ENCODE data around the gene ZFYVE28.

The ZFYVE28 gene

DNA sequence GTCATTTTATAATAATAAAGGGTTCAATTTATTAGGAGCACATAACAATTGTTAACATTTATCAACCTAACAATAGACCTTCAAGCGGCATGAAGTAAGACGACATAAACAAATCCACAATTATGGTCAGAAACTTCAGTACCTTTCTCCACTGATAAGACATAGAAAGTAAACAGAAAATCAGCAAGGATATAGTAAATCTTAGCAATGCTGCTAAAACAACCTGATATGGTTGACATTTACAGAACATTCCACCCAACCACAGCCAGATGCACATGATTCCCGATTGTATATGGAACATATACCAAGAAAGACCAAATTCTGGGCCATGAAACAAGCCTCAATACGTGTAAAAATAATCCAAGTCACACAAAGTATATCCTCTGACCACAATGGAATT is 71.3 kb downstream of the ZFYVE28 start:
- no peak for DNase-seq

DNA sequence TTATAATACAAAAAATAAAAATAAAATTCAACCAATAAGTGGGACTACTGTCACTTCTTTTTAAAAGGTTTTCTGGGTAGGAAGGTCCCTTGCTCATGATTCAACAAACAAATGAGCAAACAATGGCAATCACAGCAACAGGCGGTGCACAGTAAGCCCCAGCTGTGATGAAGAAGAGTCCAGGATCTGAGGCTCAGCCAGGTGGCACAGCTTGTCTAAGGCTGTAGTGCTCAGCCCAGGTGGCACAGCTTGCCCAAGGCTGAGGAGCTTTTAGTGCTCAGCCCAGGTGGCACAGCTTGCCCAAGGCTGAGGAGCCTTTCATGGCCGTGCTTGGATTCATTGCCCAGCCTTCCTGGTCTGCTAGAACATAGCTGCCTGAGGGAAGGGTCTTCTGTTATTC is 75.0 kb downstream of the ZFYVE28 start:
- no peak for DNase-seq

DNA sequence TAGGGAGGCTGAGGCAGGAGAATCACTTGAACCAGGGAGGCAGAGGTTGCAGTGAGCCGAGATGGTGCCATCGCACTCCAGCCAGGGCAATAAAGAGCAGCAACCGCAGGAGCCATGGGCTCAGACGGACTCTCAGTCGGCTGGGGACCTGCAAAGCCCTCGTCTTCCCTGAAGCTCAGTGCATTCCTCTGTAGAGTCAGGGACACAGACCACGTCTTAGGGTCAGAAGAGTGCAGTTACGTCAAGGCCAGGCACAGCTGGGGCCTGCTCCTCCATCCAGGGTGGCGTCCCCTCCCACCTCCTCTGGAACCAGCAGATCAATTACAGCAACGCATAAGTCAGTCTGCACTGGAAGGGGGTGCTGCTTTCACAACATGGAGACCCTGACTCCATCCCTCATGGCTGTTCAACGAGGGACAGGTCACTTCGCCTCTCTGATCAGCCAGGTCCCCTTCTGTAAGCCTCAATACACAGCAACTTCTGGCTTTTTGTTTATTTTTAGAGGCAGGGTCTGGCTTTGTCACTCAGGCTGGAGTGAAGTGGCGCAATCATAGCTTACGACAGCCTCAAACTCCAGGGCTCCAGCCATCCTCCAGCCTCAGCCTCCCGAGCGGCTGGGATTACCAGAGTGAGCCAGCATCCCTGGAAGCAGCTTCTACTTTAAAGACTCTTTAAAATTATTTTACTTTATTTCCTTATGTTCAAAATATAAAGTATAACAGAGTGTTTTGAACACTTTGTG is 76.4 kb downstream of the ZFYVE28 start:
- DNase-seq = no peak

DNA sequence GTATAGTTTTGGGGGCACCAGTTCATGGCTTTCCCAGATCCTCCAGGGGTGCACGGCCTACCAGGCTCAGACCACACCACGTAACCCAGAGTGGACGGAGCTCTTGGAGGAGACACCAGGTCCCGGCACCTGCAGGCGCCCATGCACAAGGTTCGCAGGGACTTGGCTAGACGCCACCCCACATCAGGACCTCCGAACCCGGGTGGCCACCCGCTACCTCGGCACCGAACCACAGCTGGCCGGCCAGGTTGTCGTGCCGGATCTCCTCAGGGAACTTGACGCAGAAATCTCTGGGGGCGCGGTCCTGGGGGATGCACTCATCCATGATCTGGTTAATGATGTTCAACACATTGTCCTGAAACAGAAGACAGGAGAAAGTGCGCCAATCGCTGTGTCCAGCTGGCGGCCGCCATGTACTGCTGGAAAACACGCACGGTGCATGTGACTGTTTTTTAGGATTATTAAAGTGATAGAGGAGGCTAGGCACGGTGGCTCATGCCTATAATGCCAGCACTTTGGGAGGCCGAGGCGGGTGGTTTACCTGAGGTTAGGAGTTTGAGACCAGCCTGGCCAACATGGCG is 77.1 kb downstream of the ZFYVE28 start:
- DNase-seq = no peak

GRCh38 chr4:2340272-2341061 is 78.0 kb downstream of the ZFYVE28 start:
- DNase-seq = no peak

DNA sequence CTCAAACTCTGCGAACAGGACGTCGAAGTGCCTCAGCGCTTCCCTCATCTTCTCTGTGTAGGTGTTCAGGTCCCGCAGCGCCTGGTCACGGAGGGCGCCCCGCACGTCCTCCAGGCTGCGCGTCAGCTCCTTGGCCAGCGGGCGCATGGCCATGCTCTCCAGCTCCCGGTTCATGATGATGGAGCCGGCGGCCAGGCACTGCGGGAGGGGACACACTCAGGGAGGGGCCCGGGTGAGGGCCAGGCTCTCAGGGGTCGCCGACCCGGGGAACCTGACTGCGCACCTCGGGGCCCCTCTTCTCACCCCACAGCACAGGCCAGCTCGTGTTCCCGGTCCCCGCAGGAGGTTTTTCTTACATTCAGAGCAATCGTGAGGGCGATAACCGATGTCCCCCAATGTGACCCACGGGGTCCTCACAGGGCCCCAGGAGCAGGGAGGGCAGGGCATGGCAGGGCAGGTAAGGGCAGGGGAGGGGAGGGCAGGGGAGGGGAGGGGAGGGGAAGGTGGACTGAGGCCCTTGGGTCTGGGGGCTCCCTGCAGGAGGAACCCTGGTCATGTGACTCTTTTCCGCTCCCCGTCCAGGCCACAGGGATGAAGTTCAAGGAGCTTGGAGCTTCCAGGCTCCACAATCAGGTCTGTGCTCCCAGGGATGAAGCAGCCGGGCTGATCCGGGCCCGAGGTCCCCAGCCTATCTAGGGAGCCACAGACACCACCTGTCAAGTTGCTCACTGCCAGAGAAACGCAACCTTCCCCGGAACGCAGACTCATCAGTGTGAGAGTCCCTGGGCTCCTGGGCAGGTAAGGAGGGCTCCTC is 78.8 kb downstream of the ZFYVE28 start:
- DNase-seq = no peak

DNA sequence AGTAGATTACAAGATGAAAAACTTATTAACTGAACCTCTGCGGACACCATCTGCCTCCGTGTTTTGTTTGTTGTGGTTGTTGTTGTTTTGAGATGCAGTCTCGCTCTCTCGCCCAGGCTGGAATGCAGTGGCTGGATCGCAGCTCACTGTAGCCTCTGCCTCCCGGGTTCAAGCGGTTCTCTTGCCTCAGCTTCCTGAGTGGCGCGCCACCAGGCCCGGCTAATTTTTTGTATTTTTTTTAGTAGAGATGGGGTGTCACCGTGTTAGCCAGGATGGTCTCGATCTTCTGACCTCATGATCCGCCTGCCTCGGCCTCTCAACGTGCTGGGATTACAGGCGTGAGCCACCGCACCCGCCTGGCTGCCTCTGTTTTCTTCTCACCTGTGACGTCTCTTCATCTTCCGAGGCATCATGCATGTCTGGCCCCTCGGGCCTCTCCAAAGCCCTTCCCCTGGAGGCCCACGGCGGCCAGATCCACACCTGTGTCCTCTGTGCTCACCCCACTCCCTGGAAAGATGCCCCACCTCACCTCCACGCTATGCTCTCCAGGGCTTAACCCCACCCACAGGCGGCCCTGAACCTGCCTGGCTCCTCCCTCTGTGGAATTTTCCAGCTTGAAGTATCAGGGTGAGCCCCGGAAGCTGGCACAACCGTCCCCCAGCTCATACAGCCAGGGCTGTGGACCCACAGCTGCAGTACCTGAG is 79.5 kb downstream of the ZFYVE28 start:
- no peak for DNase-seq

GRCh38 chr4:2337896-2338295 is 80.5 kb downstream of the ZFYVE28 start:
- DNase-seq = no peak

DNA sequence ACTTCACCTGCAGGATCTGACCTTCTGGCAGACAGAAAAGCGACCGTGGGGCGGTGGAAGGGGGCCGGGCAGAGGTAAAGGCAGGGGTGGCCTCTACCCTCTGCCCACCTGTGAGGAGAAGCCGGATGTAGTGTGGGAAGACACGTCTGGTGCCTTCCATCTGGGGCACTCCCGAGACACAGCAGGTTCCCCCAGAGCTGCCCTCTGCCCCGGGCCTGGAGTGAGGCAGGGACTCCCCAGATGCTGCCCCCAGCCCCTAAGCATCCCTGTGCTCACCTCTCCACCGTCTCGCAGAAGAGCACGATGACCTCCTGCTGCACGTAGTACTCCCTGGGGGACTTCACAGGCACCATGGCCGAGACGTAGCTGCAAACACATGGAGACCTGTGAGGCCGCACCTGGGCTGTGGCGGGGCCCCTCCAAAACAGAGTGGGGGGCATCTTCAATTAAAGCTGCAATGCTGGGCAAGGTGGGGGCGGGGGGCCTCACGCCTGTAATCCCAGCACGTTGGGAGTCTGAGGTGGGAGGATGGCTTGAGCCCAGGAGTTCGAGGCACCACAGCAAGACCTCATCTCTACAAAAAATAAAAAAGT is 81.2 kb downstream of the ZFYVE28 start:
- DNase-seq = no peak

DNA sequence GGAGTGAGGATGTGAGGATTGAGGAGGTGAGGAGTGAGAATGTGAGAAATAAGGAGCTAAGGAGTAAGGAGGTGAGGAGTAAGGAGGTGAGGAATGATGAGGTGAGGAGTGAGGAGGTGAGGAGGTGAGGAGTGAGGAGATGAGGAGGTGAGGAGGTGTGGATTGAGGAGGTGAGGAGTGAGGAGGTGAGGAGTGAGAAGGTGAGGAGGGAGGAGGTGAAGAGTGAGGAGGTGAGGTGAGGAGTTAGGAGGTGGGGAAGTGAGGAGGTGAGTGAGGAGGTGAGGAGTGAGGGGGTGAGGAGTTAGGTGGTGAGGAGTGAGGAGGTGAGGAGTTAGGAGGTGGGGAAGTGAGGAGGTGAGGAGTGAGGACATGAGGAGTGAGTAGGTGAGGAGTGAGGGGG is 81.8 kb downstream of the ZFYVE28 start:
- no peak for DNase-seq

GRCh38 chr4:2335729-2336101 is 82.7 kb downstream of the ZFYVE28 start:
- no peak for DNase-seq

GRCh38 chr4:2334826-2335728 is 83.4 kb downstream of the ZFYVE28 start:
- no peak for DNase-seq

- DNase-seq = no peak
Measured at GRCh38 chr4:2333916-2334644, 84.4 kb downstream of the ZFYVE28 start.

DNA sequence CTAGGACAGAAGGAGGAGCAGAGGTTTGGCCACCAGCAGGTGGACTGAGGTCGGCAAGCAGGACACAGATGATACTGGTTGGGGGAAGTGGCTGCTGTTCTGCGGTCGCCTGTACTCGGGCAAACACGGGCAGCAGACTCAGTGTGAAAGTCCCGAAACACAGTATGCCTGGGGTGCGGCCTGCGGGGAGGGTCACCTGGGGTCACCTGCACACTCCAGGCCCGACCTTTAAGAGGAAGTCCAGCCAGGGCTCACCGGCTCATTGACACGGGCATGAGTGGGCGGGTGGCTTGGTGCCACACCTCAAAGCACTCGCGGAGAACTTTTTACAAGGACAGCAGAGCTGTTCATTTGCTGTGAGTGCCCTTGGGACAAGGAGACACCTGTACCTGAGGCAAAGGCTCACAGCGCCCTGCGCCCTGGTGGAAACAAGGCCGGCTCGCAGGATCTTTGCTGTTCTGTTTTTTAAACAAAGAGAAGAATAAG is 85.0 kb downstream of the ZFYVE28 start:
- DNase-seq = no peak

DNA sequence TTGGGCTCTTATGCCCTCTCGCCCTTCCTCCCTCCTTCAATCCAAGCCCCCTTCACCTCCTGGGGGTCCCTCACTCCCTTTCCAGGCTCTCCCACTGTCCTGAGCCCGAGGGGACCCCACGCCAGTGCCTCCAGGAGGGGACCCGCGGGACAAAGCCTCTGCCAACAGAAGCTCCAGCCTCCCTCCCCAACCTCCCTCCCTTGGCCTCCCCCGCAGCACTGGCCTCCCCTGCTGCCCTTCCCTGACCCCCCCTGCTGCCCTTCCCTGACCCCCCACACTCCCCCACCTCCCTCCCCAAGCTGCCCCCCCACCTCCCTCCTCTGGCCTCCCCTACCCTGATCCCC is 85.5 kb downstream of the ZFYVE28 start:
- no peak for DNase-seq

GRCh38 chr4:2332201-2332975 is 86.1 kb downstream of the ZFYVE28 start:
- no peak for DNase-seq

DNA sequence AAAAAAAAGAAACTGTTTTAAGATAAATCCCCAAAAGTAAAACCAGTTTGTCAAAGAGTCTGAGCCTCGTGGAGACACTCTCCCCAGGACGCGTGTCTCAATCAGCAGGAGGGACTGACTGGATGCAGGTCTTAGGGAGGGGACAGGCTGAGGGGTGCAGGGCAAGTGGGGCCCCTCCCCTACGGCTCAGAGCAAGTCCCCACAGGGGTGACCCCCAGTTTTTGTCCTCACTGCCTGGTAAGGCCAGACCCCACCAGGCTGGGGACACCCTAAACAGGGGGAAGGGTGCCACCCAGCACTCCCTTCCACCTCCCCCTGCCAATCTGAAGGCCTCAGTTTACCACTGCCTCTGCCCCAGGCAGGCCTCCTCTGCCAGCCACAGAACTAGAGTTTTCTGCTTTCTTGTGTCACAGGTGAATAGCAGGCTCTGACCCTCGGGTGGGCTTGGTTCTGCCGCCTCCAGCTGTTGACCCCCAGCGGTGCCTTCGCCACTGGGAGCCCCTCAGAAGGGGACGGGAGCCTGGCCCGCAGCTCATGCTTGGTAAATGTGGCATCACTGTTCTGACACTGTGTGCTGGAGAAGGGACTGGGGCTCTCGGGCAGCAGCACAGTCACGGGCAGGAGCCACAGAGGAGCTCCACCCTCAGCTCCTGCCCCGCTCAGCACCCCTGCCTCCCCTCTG is 86.8 kb downstream of the ZFYVE28 start:
- no peak for DNase-seq

DNA sequence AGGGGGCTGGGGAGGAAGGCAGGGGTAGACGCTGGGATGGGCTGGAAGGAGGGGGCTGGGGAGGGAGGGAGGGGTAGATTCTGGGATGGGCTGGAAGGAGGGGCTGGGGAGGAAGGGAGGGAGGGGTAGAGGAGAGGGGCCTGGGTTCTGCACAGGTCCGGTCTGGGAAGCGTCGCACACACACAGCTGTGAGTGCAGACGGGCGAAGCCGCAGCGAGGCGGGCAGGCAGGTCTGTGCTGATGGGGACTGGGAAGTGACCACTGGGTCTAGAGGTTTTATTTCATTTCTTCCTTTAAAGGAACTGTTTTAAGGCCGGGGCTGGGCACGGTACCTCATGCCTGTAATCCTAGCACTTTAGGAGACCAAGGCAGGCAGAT is 87.4 kb downstream of the ZFYVE28 start:
- DNase-seq = no peak
